ENCODE results near the gene NOPCHAP1. TPM values are rescaled to one million over a fixed set of nuclear protein-coding genes. Genes with fewer than 3 reads are reported as not detected.
"Not testable (repeated sequence)": the region's sequence is repeated elsewhere in the genome, so short reads cannot be mapped to it uniquely, and the experiment has no call there.

NOPCHAP1 gene
- 10 to 100 TPM; 32.7 to 34.2 TPM for total RNA-seq

GRCh38 chr12:104986022-104986941 is at the start of gene NOPCHAP1:
Gene NOPCHAP1 (plus strand): TSS chr12:104986316. CDS start chr12:104986353, 37 bp downstream.
- CTCF ChIA-PET: interaction anchor here (0.8 to 1.1 kb wide), 3 partner anchors 27 to 604 kb away, joined by 3 read pairs; no protein-coding TSS in a partner anchor

GRCh38 chr12:104938371-104938770 is 47.7 kb upstream of the NOPCHAP1 start:
- POLR2A ChIA-PET: no interaction called here
- CTCF ChIA-PET: interaction anchor here (0.7 kb wide), 1 partner anchor 557 kb away, joined by 3 read pairs; no protein-coding TSS in a partner anchor

More at GRCh38 chr12:104986022-104986941, at the start of gene NOPCHAP1:
- POLR2A ChIA-PET: no interaction called here

GRCh38 chr12:104939089-104939488 is 47.0 kb upstream of the NOPCHAP1 start:
- ChIA-PET POLR2A (interaction anchor here (0.6 kb wide), 1 partner anchor 57 kb away, joined by 3 read pairs; no protein-coding TSS in a partner anchor), CTCF (no interaction called here)

- CTCF ChIA-PET: interaction anchor here (1.2 kb wide), 1 partner anchor 11 kb away, joined by 5 read pairs; no protein-coding TSS in a partner anchor
- POLR2A ChIA-PET: no interaction called here
Measured at GRCh38 chr12:104941454-104941853, 44.7 kb upstream of the NOPCHAP1 start.

- POLR2A ChIA-PET: no interaction called here
- CTCF ChIA-PET: no interaction called here
Measured at GRCh38 chr12:104942075-104942474, 44.0 kb upstream of the NOPCHAP1 start.

GRCh38 chr12:104943401-104943800 is 42.7 kb upstream of the NOPCHAP1 start:
- POLR2A ChIA-PET: not testable (repeated sequence)
- CTCF ChIA-PET: interaction anchor here (0.6 kb wide), 1 partner anchor 26 kb away, joined by 3 read pairs; no protein-coding TSS in a partner anchor

- CTCF ChIA-PET: no interaction called here
- POLR2A ChIA-PET: no interaction called here
Measured at GRCh38 chr12:104944252-104944651, 41.9 kb upstream of the NOPCHAP1 start.

GRCh38 chr12:104948716-104949115 is 37.4 kb upstream of the NOPCHAP1 start:
- CTCF ChIA-PET, POLR2A ChIA-PET: not testable (repeated sequence)

GRCh38 chr12:104951759-104952509 is 34.2 kb upstream of the NOPCHAP1 start:
- ChIA-PET CTCF (no interaction called here), POLR2A (no interaction called here)

GRCh38 chr12:104952816-104953215 is 33.3 kb upstream of the NOPCHAP1 start:
- CTCF ChIA-PET: interaction anchor here (1.4 kb wide), 1 partner anchor 33 kb away, joined by 3 read pairs; the partner anchor contains the start of gene NOPCHAP1
- POLR2A ChIA-PET: no interaction called here

GRCh38 chr12:104953323-104953722 is 32.8 kb upstream of the NOPCHAP1 start:
- CTCF ChIA-PET: interaction anchor here (1.4 kb wide), 1 partner anchor 33 kb away, joined by 3 read pairs; the partner anchor contains the start of gene NOPCHAP1
- POLR2A ChIA-PET: no interaction called here

GRCh38 chr12:104955703-104956102 is 30.4 kb upstream of the NOPCHAP1 start:
- POLR2A ChIA-PET: no interaction called here
- CTCF ChIA-PET: no interaction called here

GRCh38 chr12:104956870-104957718 is 29.0 kb upstream of the NOPCHAP1 start:
- CTCF ChIA-PET: no interaction called here
- POLR2A ChIA-PET: no interaction called here

- ChIA-PET CTCF (no interaction called here), POLR2A (no interaction called here)
Measured at GRCh38 chr12:104957719-104958000, 28.5 kb upstream of the NOPCHAP1 start.

GRCh38 chr12:104958001-104958804 is 27.9 kb upstream of the NOPCHAP1 start, which contains the start of gene SLC41A2:
Gene SLC41A2 (minus strand): TSS chr12:104958290. CDS start chr12:104928527, 29,763 bp downstream.
- ChIA-PET CTCF (interaction anchor here (0.5 kb wide), 1 partner anchor 242 kb away, joined by 3 read pairs; no protein-coding TSS in a partner anchor), POLR2A (interaction anchor here (1.4 kb wide), 1 partner anchor 33 kb away, joined by 3 read pairs; no protein-coding TSS in a partner anchor)

GRCh38 chr12:104958805-104959334 is 27.2 kb upstream of the NOPCHAP1 start:
- POLR2A ChIA-PET: interaction anchor here (1.4 kb wide), 1 partner anchor 32 kb away, joined by 3 read pairs; no protein-coding TSS in a partner anchor
- CTCF ChIA-PET: interaction anchor here (0.5 to 1.2 kb wide), 3 partner anchors 26 to 241 kb away, joined by 3 read pairs; no protein-coding TSS in a partner anchor

GRCh38 chr12:104959335-104959841 is 26.7 kb upstream of the NOPCHAP1 start:
- CTCF ChIA-PET: interaction anchor here (1.1 to 1.2 kb wide), 2 partner anchors 25 to 27 kb away, joined by 3 read pairs; no protein-coding TSS in a partner anchor
- POLR2A ChIA-PET: interaction anchor here (1.4 kb wide), 1 partner anchor 31 kb away, joined by 3 read pairs; no protein-coding TSS in a partner anchor

- ChIA-PET POLR2A (interaction anchor here (0.6 kb wide), 1 partner anchor 514 kb away, joined by 5 read pairs; no protein-coding TSS in a partner anchor), CTCF (no interaction called here)
Measured at GRCh38 chr12:104960464-104960863, 25.7 kb upstream of the NOPCHAP1 start.
